Kidney epithelial cell (primary cell): ENCODE measurements around the gene RANBP3L. TPM values are rescaled to one million over a fixed set of nuclear protein-coding genes. Genes with fewer than 3 reads are reported as not detected.
"Not testable (repeated sequence)": the region's sequence is repeated elsewhere in the genome, so short reads cannot be mapped to it uniquely, and the experiment has no call there.

ENCODE experiments used
- DNase-seq: peaks from one replicate; pipeline ENCODE4 v3.0.0-alpha.2; 2010; ENCODE audit warnings: low read depth
- H3K27me3 ChIP-seq: 2 replicates; pipeline ENCODE4 v1.6.0; 2011; ENCODE audit warnings: low read length; ENCODE audit not compliant: control insufficient read depth, insufficient read depth
- H3K36me3 ChIP-seq: 2 replicates; pipeline ENCODE4 v1.5.1; 2011; ENCODE audit warnings: low read length; ENCODE audit not compliant: control insufficient read depth, insufficient read depth
- H3K4me3 ChIP-seq: 2 replicates; pipeline ENCODE4 v1.5.1; 2011; ENCODE audit warnings: low read depth, mild to moderate bottlenecking, control low read depth, low read length
- total RNA-seq: library from RNA; depleted of rRNA; stranded (reverse); fragments of >200 nt; gene quantifications from 2 replicates; pipeline ENCODE4 v1.2.3, GENCODE V29; 2015
- TF ChIP-seq, protein P1 (sequence below): IDR thresholded peaks from 2 replicates; pipeline ENCODE4 v1.5.1; 2011; ENCODE audit warnings: mild to moderate bottlenecking, moderate library complexity, low read length, control low read depth, inconsistent platforms; ENCODE audit not compliant: insufficient read depth, poor library complexity, severe bottlenecking

RANBP3L gene, protein sequence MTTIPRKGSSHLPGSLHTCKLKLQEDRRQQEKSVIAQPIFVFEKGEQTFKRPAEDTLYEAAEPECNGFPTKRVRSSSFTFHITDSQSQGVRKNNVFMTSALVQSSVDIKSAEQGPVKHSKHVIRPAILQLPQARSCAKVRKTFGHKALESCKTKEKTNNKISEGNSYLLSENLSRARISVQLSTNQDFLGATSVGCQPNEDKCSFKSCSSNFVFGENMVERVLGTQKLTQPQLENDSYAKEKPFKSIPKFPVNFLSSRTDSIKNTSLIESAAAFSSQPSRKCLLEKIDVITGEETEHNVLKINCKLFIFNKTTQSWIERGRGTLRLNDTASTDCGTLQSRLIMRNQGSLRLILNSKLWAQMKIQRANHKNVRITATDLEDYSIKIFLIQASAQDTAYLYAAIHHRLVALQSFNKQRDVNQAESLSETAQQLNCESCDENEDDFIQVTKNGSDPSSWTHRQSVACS
- total RNA-seq = 0.07 TPM in 1 of 2 replicates, not detected in the other

DNA sequence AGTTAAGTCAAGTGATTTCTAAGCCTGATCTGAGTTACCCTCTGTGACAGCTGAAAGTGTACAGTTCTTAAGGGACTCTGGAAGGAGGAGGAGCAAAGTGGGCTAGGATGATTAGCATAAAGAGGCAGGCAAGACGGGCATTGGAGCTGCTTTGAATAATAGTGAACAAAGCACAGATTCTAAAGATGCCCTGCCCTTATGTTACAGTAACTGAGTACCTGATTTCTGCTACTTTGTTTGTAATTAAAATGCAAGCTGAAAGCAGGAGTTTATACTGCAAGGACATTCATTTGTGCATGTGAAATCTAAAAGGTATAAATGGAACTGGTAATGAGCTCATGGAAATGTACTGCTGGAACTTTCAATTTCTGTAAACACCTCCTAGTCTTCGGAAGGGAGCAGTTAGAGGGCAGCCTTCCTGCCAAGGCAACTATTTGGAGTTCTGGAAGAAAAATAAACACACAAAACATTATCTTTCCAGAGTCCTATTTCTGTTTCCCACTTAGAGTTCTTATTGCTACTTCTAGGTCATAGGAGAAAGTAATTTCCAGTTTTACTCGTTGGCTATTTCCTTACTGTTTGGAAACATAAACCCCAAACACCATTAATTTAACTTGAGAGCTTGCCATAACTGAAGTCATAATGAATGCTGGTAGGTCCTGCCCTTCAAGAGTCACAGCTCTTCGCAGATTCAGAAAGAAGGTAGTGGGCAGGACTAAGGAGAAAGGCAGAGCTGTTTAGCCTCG is at the start of gene RANBP3L:
TSS of gene RANBP3L (minus strand) at position 45 of the 746 bp plus-strand sequence. CDS start 486 bp downstream, outside the sequence.
- DNase-seq = no peak
- no peaks in the 10 kb centered on the region for H3K36me3 ChIP-seq
- no peak within 1 kb of the TSS for H3K4me3 ChIP-seq
- TF ChIP-seq, protein P1, sequence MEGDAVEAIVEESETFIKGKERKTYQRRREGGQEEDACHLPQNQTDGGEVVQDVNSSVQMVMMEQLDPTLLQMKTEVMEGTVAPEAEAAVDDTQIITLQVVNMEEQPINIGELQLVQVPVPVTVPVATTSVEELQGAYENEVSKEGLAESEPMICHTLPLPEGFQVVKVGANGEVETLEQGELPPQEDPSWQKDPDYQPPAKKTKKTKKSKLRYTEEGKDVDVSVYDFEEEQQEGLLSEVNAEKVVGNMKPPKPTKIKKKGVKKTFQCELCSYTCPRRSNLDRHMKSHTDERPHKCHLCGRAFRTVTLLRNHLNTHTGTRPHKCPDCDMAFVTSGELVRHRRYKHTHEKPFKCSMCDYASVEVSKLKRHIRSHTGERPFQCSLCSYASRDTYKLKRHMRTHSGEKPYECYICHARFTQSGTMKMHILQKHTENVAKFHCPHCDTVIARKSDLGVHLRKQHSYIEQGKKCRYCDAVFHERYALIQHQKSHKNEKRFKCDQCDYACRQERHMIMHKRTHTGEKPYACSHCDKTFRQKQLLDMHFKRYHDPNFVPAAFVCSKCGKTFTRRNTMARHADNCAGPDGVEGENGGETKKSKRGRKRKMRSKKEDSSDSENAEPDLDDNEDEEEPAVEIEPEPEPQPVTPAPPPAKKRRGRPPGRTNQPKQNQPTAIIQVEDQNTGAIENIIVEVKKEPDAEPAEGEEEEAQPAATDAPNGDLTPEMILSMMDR = no peak
- H3K27me3 ChIP-seq = no peaks in the 10 kb centered on the region

DNA sequence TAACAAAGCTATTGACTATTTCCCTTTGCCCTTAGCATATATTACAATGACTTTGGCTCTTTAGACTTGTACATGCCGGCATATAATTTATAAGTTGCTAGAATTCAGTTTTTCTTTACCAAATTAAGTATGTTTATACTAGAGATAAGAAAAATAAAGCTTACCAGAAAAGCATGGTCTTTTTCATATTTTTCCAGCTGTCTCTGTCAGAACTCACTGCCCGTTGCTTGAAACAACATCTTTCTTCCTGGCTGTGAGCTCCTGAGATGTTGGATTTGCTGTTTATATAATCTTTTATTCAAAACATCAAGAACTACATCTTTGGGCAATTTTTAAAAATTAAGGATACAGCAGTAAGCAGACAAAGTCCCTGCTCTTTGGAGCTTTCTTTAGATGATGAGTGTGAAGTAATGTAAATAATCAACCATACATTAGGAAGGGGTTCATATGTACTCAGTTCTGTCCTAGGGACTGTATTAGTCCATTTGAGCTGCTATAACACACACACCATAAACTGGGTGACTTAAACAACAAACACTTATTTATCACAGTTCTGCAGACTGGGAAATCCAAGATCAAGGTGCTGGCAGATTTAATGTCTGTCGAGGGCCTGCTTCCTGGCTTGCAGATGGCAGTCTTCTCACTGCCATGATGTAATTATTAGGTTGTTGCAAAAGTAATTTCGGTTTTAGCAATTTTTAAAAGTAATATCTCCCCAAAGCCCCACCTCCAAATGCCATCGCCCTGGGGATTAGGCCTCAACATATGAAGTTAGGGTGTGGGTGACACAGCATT is 45.4 kb upstream of the RANBP3L start:
- Histone ChIP-seq H3K4me3 (no peak overlapping the region), H3K27me3 (no peaks in the 10 kb centered on the region), H3K36me3 (no peaks in the 10 kb centered on the region)
- TF ChIP-seq, protein P1 = no peak
- DNase-seq = no peak

DNA sequence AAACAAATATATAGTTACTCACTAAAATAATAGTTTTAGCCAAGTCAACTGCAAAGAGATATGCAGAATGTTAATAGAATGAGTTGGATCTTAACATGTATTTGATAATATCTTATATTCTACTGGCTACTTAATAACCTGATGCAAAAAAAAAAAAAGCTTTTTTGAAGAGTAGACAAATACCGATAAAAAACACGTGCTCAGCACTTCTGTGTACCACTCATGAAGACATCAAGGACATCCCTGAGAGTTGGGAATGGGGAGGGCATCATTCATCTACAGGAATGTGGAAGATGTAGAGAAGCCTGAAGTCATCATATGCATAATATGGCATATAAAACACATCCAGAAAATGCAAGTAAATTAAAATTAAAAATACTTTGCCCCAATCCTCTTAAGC is 43.2 kb upstream of the RANBP3L start:
- TF ChIP-seq, protein P1 = no peak
- DNase-seq = no peak
- Histone ChIP-seq H3K27me3 (no peaks in the 10 kb centered on the region), H3K36me3 (no peaks in the 10 kb centered on the region), H3K4me3 (no peak overlapping the region)

DNA sequence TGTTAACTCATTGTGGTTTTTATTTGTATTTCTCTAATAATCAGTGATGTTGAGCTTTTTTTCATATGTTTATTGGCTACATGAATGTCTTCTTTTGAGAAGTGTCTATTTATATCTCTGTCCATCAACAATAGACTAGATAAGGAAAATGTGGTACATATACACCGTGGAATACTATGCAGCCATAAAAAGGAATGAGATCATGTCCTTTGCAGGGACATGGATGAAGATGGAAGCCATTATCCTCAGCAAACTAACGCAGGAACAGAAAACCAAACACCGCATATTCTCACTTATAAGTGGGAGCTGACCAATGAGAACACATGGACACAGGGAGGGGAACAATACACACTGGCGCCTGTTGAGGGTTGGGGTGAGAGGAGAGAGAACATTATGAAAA is 40.0 kb upstream of the RANBP3L start:
- not testable (repeated sequence) for H3K27me3 ChIP-seq, DNase-seq

DNA sequence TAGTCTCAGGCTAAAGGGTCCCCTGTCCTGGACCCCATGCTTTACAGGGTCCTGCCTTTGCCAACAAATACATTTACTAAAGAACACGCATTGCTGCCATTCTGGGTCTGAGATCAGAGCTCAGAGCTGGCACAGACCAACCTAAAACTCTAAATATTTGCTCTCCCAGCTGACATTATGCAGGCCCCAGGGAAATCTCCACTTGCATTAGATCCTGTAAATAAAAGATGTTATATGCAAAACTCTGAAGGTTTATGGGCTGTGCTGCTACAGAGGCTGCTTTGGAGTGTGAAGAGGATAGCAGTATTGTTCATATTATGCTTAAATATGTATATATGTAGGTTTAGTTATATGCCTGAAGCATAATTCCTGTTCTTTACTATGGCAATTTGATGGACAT is 35.9 kb upstream of the RANBP3L start:
- H3K27me3 ChIP-seq = no peaks in the 10 kb centered on the region
- TF ChIP-seq, protein P1 = no peak
- DNase-seq = no peak
- no peaks in the 10 kb centered on the region for H3K36me3 ChIP-seq
- no peak overlapping the region for H3K4me3 ChIP-seq

More for the DNA sequence above, 40.0 kb upstream of the RANBP3L start:
- H3K36me3 ChIP-seq, H3K4me3 ChIP-seq: not testable (repeated sequence)

DNA sequence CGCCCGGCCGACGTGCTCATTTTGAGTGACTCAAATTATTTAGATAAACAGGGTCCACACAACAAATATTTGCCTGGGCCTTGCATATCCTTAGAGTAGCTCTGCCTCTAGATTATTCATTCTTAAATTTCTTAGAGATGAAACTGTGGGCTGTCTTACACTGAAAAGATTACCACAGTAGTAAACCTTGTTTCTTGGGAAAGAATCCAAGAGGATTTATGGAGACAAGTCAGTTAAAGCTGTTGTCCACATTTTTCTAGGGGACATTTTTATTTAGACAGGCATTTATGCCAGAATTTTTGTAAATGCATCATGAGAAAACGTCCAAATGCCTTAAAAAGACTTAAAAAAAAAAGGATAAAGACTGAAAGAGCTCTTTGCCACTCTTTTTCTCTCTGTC is 32.6 kb upstream of the RANBP3L start:
- Histone ChIP-seq H3K4me3 (no peak overlapping the region), H3K36me3 (no peaks in the 10 kb centered on the region), H3K27me3 (no peaks in the 10 kb centered on the region)
- DNase-seq = no peak
- TF ChIP-seq, protein P1 = no peak

DNA sequence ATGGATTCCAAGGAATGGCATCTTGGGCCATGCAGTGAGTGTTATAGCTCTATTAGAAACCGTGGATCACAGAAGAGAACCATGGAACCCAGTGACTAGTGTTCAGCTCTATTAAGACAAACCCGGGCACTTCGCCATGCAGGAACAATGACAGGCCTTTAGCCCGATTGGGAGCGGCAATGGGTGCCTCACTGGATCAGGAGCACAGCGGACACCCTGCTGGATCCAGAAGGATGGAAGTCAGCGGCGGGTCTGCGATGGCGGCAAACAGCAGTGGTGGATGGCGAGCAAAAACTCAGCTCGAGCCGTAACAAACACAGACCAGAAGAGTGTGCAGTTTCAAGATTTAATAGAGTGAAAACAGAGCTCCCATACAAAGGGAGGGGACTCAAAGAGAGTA is 31.0 kb upstream of the RANBP3L start:
- H3K36me3 ChIP-seq, DNase-seq: not testable (repeated sequence)

More for the DNA sequence above, 31.0 kb upstream of the RANBP3L start:
- H3K27me3 ChIP-seq, H3K4me3 ChIP-seq: not testable (repeated sequence)
